SU-DHL-6 (cell line): ENCODE measurements around the gene SART3.

Source experiments
- H2AFZ ChIP-seq: fragments of 200-600 bp; sonication (generic); 2 replicates; pipeline ENCODE4 v1.6.1; 2014; ENCODE audit warnings: low read depth, mild to moderate bottlenecking, moderate library complexity, mixed read lengths, antibody characterized with exemption, low read length; ENCODE audit not compliant: severe bottlenecking
- H3F3A ChIP-seq: fragments of 200-600 bp; shearing (Covaris generic); 2 replicates; pipeline ENCODE4 v1.6.0; 2016; ENCODE audit warnings: antibody characterized with exemption, mild to moderate bottlenecking; ENCODE audit not compliant: insufficient read depth
- H3K27ac ChIP-seq: fragments of 200-600 bp; sonication (generic); 2 replicates; pipeline ENCODE4 v1.5.1; 2016; ENCODE audit warnings: low read depth, mild to moderate bottlenecking, low read length, moderate library complexity, mixed read lengths
- H3K27me3 ChIP-seq: fragments of 200-600 bp; sonication (generic), shearing (Covaris generic); 2 replicates; pipeline ENCODE4 v1.6.0; 2014; ENCODE audit warnings: mild to moderate bottlenecking, low read length
- H3K36me3 ChIP-seq: fragments of 200-600 bp; sonication (generic); 2 replicates; pipeline ENCODE4 v1.6.1; 2014; ENCODE audit warnings: mild to moderate bottlenecking, low read length, mixed read lengths
- H3K4me2 ChIP-seq: fragments of 300-600, 200-600 bp; shearing (Covaris generic), sonication (generic); 2 replicates; pipeline ENCODE4 v1.6.0; 2014; ENCODE audit warnings: low read length, low read depth, mild to moderate bottlenecking; ENCODE audit not compliant: poor library complexity, severe bottlenecking
- H3K4me3 ChIP-seq: fragments of 200-600 bp; sonication (generic); 2 replicates; pipeline ENCODE4 v1.5.1; 2014; ENCODE audit warnings: antibody characterized with exemption, low read length, mild to moderate bottlenecking, mixed read lengths; ENCODE audit not compliant: insufficient read depth, poor library complexity, severe bottlenecking
- H3K79me2 ChIP-seq: fragments of 200-600 bp; sonication (generic); 2 replicates; pipeline ENCODE4 v1.6.1; 2014; ENCODE audit warnings: mild to moderate bottlenecking, low read length, moderate library complexity; ENCODE audit not compliant: insufficient read depth
- H3K9ac ChIP-seq: fragments of 200-600 bp; sonication (generic); 2 replicates; pipeline ENCODE4 v1.7.0; 2014; ENCODE audit warnings: mild to moderate bottlenecking, low read length
- H3K9me2 ChIP-seq: fragments of 200-600 bp; sonication (generic); replicated peaks from 2 replicates; pipeline ENCODE4 v1.6.1; 2014; ENCODE audit warnings: low read length; ENCODE audit not compliant: insufficient read depth
- H3K9me3 ChIP-seq: fragments of 200-600 bp; sonication (generic); 2 replicates; pipeline ENCODE4 v1.6.1; 2014; ENCODE audit warnings: low read length, mixed read lengths; ENCODE audit not compliant: insufficient read depth
- H4K20me1 ChIP-seq: fragments of 200-600 bp; sonication (generic); 2 replicates; pipeline ENCODE4 v1.6.1; 2014; ENCODE audit warnings: low read depth, mild to moderate bottlenecking, antibody characterized with exemption, low read length, moderate library complexity, mixed read lengths
- EZH2phosphoT487 ChIP-seq: fragments of 200-600 bp; sonication (generic), shearing (Covaris generic); conservative IDR thresholded peaks from 2 replicates; pipeline ENCODE4 v1.6.1; 2018; ENCODE audit warnings: mild to moderate bottlenecking, antibody characterized with exemption, low read length, moderate library complexity, mixed read lengths
- TF ChIP-seq, protein P1 (sequence below): fragments of 200-600 bp; sonication (generic); IDR thresholded peaks from one replicate; pipeline ENCODE4 v1.5.1; 2017; ENCODE audit warnings: antibody characterized with exemption, mild to moderate bottlenecking, low read length, moderate library complexity; ENCODE audit not compliant: insufficient read depth, poor library complexity, severe bottlenecking

Gene SART3

DNA sequence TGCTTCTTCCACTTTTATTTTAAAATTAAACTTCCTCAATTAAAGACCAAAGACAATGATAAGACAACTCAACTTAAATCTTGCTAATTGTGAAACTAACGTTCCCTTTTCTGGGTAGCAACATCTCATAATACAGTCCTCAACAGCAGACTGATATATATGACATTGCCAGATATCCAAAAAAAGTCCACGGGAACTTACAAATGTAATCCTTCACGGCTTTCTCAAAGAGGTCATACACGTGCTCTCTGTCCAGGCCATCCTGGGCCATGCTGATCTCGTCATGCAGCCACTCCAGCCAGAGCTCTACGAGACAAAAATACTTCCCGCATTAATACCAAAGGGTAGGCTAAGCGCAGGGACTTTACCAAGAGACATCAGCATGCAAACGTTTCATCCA is 13.3 kb downstream of the SART3 start:
- no peak for TF ChIP-seq EZH2phosphoT487
- TF ChIP-seq, protein P1, sequence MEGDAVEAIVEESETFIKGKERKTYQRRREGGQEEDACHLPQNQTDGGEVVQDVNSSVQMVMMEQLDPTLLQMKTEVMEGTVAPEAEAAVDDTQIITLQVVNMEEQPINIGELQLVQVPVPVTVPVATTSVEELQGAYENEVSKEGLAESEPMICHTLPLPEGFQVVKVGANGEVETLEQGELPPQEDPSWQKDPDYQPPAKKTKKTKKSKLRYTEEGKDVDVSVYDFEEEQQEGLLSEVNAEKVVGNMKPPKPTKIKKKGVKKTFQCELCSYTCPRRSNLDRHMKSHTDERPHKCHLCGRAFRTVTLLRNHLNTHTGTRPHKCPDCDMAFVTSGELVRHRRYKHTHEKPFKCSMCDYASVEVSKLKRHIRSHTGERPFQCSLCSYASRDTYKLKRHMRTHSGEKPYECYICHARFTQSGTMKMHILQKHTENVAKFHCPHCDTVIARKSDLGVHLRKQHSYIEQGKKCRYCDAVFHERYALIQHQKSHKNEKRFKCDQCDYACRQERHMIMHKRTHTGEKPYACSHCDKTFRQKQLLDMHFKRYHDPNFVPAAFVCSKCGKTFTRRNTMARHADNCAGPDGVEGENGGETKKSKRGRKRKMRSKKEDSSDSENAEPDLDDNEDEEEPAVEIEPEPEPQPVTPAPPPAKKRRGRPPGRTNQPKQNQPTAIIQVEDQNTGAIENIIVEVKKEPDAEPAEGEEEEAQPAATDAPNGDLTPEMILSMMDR: no peak
- H3K79me2 ChIP-seq: peaks cover 67% of the 10 kb centered on the region
- H3K27me3 ChIP-seq: no peaks in the 10 kb centered on the region
- no peak overlapping the region for H3K27ac ChIP-seq
- H3K9me3 ChIP-seq: no peaks in the 10 kb centered on the region
- H3K9me2 ChIP-seq: no peaks in the 10 kb centered on the region
- H3K9ac ChIP-seq: no peak overlapping the region
- H3F3A ChIP-seq: peaks cover 14% of the 10 kb centered on the region; the same call in 1 of the 2 replicates
- peaks cover 24% of the 10 kb centered on the region for H3K36me3 ChIP-seq
- H2AFZ ChIP-seq: no peak overlapping the region
- 0 out of 2 replicates have a peak, but pooled peaks cover 4% of the 10 kb centered on the region for H4K20me1 ChIP-seq
- no peak overlapping the region for H3K4me3 ChIP-seq
- no peak overlapping the region for H3K4me2 ChIP-seq

DNA sequence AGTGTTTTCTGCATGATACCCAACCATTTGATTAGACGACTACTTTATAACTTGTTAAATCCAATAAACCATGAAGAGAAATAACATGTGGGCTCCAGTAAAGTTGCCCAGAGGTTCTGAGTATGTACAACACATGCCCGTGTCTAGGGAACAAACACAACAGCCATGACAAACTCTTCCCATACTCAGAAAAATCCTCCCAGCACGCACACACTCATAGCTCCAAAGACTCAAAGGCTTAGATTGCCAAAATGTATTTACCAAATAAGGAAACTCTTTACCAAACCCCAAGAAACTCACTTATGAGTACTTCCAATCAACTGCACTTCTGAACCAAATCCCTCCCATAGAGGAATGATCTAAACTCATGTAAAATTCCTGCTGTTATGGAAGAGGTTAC is 17.3 kb downstream of the SART3 start:
- no peak overlapping the region for H2AFZ ChIP-seq
- H3K27ac ChIP-seq: no peak overlapping the region
- H3K9me2 ChIP-seq: no peaks in the 10 kb centered on the region
- no peak overlapping the region for H3K4me2 ChIP-seq
- no peak overlapping the region for H3K9ac ChIP-seq
- TF ChIP-seq, protein P1: no peak
- no peak for TF ChIP-seq EZH2phosphoT487
- H3F3A ChIP-seq: peaks cover 26% of the 10 kb centered on the region
- no peak overlapping the region for H3K4me3 ChIP-seq
- peaks cover 62% of the 10 kb centered on the region for H3K79me2 ChIP-seq
- peaks cover 31% of the 10 kb centered on the region for H3K36me3 ChIP-seq
- H3K9me3 ChIP-seq: no peaks in the 10 kb centered on the region
- H4K20me1 ChIP-seq: no peaks in the 10 kb centered on the region
- H3K27me3 ChIP-seq: no peaks in the 10 kb centered on the region

DNA sequence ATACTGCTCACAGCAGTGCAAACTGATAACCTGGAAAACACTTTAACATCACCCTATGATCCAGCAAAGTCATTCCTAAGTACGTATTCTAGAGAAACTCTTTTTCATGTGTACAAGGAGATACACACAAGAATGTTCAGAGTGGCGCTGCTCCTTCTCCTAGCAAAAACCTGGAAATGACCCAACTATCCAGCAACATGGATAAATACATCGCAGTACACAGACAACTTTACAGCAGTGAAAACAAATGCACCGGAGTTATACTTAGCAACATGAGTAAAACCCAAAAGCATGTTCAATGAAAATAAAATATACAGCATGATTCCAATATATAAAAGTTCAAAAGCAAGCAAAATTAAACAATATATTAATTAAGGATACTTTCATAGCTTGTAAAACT is 18.7 kb downstream of the SART3 start:
- no peaks in the 10 kb centered on the region for H4K20me1 ChIP-seq
- H3K27ac ChIP-seq: peak overlapping the region; percentile 78
- no peak overlapping the region for H2AFZ ChIP-seq
- no peak overlapping the region for H3K4me3 ChIP-seq
- TF ChIP-seq, protein P1: no peak
- TF ChIP-seq EZH2phosphoT487: no peak
- H3F3A ChIP-seq: peaks cover 26% of the 10 kb centered on the region
- peak overlapping the region; percentile 55 for H3K4me2 ChIP-seq
- H3K9ac ChIP-seq: peak overlapping the region; percentile 42; the same call in 1 of the 2 replicates
- H3K9me2 ChIP-seq: no peaks in the 10 kb centered on the region
- peaks cover 26% of the 10 kb centered on the region for H3K36me3 ChIP-seq
- no peaks in the 10 kb centered on the region for H3K27me3 ChIP-seq
- peaks cover 60% of the 10 kb centered on the region for H3K79me2 ChIP-seq
- H3K9me3 ChIP-seq: no peaks in the 10 kb centered on the region
